ENCODE measurements around the gene RPS29. TPM values are rescaled to one million over a fixed set of nuclear protein-coding genes. Genes with fewer than 3 reads are reported as not detected.

Gene RPS29
- total and polyA plus RNA-seq, 2 of the 13 experiments (the other 11 are each of a cell fraction or from before 2014, with no cell fraction given): 4,303 to 8,215 TPM

GRCh38 chr14:49598485-49599300, 12.5 kb upstream of the RPS29 start, which contains the start of gene LRR1 (continued):
- TF ChIP-seq, protein P1, sequence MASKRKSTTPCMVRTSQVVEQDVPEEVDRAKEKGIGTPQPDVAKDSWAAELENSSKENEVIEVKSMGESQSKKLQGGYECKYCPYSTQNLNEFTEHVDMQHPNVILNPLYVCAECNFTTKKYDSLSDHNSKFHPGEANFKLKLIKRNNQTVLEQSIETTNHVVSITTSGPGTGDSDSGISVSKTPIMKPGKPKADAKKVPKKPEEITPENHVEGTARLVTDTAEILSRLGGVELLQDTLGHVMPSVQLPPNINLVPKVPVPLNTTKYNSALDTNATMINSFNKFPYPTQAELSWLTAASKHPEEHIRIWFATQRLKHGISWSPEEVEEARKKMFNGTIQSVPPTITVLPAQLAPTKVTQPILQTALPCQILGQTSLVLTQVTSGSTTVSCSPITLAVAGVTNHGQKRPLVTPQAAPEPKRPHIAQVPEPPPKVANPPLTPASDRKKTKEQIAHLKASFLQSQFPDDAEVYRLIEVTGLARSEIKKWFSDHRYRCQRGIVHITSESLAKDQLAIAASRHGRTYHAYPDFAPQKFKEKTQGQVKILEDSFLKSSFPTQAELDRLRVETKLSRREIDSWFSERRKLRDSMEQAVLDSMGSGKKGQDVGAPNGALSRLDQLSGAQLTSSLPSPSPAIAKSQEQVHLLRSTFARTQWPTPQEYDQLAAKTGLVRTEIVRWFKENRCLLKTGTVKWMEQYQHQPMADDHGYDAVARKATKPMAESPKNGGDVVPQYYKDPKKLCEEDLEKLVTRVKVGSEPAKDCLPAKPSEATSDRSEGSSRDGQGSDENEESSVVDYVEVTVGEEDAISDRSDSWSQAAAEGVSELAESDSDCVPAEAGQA (IDR thresholded peaks at IDR 0.05; ENCODE audit: low read depth): no peak
- TF ChIP-seq, protein P1 (CRISPR knock-in tag; IDR thresholded peaks at IDR 0.05; ENCODE audit: borderline replicate concordance): peak; percentile 91; the same call in 1 of the 2 replicates
- TF ChIP-seq ZNF510 (CRISPR knock-in tag; IDR thresholded peaks at IDR 0.05; ENCODE audit: low read depth): no peak
- no peak; the same call in 1 of the 2 replicates for TF ChIP-seq ZBTB7B (CRISPR knock-in tag; IDR thresholded peaks at IDR 0.05)
- no peak; the same call in 1 of the 2 replicates for TF ChIP-seq SNAPC4 (CRISPR knock-in tag; IDR thresholded peaks at IDR 0.05)
- TF ChIP-seq AKAP8 (CRISPR knock-in tag; IDR thresholded peaks at IDR 0.05): no peak; the same call in 1 of the 2 replicates
- TF ChIP-seq REPIN1 (CRISPR knock-in tag; IDR thresholded peaks at IDR 0.05; ENCODE audit: borderline replicate concordance, low read depth): no peak; the same call in none of the 2 replicates
- peak; percentile 95 for TF ChIP-seq TAF1 (CRISPR knock-in tag; IDR thresholded peaks at IDR 0.05)
- TF ChIP-seq PAX8 (CRISPR knock-in tag; IDR thresholded peaks at IDR 0.05; ENCODE audit: borderline replicate concordance): no peak
- TF ChIP-seq NFYB (CRISPR knock-in tag; IDR thresholded peaks at IDR 0.05): peak; percentile 21; the same call in 1 of the 2 replicates
- TF ChIP-seq ZNF468 (CRISPR knock-in tag; IDR thresholded peaks at IDR 0.05): no peak
- TF ChIP-seq, protein P2, sequence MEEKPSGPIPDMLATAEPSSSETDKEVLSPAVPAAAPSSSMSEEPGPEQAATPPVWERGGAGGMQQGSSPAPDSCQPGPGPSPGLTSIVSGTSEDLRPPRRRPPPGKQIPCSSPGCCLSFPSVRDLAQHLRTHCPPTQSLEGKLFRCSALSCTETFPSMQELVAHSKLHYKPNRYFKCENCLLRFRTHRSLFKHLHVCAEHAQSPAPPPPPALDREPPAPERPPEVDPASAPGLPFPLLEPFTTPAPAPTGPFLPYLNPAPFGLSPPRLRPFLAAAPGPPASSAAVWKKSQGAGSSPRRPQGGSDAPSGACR (CRISPR knock-in tag; IDR thresholded peaks at IDR 0.05): no peak
- peak; percentile 86 for TF ChIP-seq MEF2D (CRISPR knock-in tag; IDR thresholded peaks at IDR 0.05)
- TF ChIP-seq ZNF382 (CRISPR knock-in tag; IDR thresholded peaks at IDR 0.05; ENCODE audit: borderline replicate concordance): no peak
